ENCODE measurements around the gene RIPOR1. TPM values are rescaled to one million over a fixed set of nuclear protein-coding genes. Genes with fewer than 3 reads are reported as not detected.

RIPOR1 gene
- total RNA-seq, 1 donor from 2014 or later, result 116 TPM

GRCh38 chr16:67565470-67566100, 37.0 kb downstream of the RIPOR1 start:
- H3K4me1 Mint-ChIP-seq (ENCODE audit: low read depth, unreplicated experiment), result peaks cover 12% of the 10 kb centered on the region
- no peaks in the 10 kb centered on the region for H3K9me3 Mint-ChIP-seq (ENCODE audit: unreplicated experiment)
- FAIRE-seq (no peak), DNase-seq (ENCODE audit: low read depth) (no peak)
- no peak overlapping the region for H3K4me3 ChIP-seq (ENCODE audit: insufficient read depth, low read depth, low read length)
- H3K27me3 Mint-ChIP-seq (ENCODE audit: low read depth, unreplicated experiment), result no peaks in the 10 kb centered on the region
- H3K36me3 Mint-ChIP-seq (ENCODE audit: low read depth, unreplicated experiment), result peaks cover under 1% of the 10 kb centered on the region
- H3K4me2 ChIP-seq (ENCODE audit: low read length), result no peak overlapping the region
- H3K9ac ChIP-seq (ENCODE audit: low read length), result no peak overlapping the region
- peaks cover 75% of the 10 kb centered on the region for H3K79me2 ChIP-seq (ENCODE audit: insufficient read depth, low read length)
- TF ChIP-seq EZH2 (IDR thresholded peaks at IDR 0.05; ENCODE audit: insufficient read depth, low read length) (no peak), CTCF (IDR thresholded peaks at IDR 0.05; ENCODE audit: insufficient read depth, low read depth, low read length) (no peak)
- H3K4me1 ChIP-seq (ENCODE audit: insufficient read depth, low read length), result peaks cover 15% of the 10 kb centered on the region
- no peaks in the 10 kb centered on the region for H3K36me3 ChIP-seq (ENCODE audit: insufficient read depth, low read length)
- H3K4me3 Mint-ChIP-seq (ENCODE audit: unreplicated experiment), result no peak overlapping the region
- H3K9me3 ChIP-seq (ENCODE audit: insufficient read depth, low read depth, low read length), result no peaks in the 10 kb centered on the region
- H3K27me3 ChIP-seq (ENCODE audit: insufficient read depth, low read length), result no peaks in the 10 kb centered on the region
- H3K27ac ChIP-seq (ENCODE audit: low read depth, low read length), result no peak overlapping the region
- H3K27ac Mint-ChIP-seq (ENCODE audit: unreplicated experiment), result no peak overlapping the region
- H4K20me1 ChIP-seq (ENCODE audit: insufficient read depth, low read length), result peaks cover 69% of the 10 kb centered on the region
- H2AFZ ChIP-seq (ENCODE audit: low read depth, low read length), result no peak overlapping the region

- H3K36me3 ChIP-seq (ENCODE audit: insufficient read depth, low read length), result peaks cover 6% of the 10 kb centered on the region
- DNase-seq (ENCODE audit: low read depth) (peak; percentile 52), FAIRE-seq (no peak)
- peak overlapping the region; percentile 59 for H3K27ac ChIP-seq (ENCODE audit: low read depth, low read length)
- H3K4me2 ChIP-seq (ENCODE audit: low read length), result peak overlapping the region; percentile 56
- peaks cover 78% of the 10 kb centered on the region for H3K79me2 ChIP-seq (ENCODE audit: insufficient read depth, low read length)
- Mint-ChIP-seq H3K9me3 (ENCODE audit: unreplicated experiment) (no peaks in the 10 kb centered on the region), H3K27ac (ENCODE audit: unreplicated experiment) (no peak overlapping the region), H3K4me1 (ENCODE audit: low read depth, unreplicated experiment) (no peaks in the 10 kb centered on the region), H3K4me3 (ENCODE audit: unreplicated experiment) (no peak overlapping the region), H3K36me3 (ENCODE audit: low read depth, unreplicated experiment) (peaks cover 4% of the 10 kb centered on the region), H3K27me3 (ENCODE audit: low read depth, unreplicated experiment) (no peaks in the 10 kb centered on the region)
- H3K4me3 ChIP-seq (ENCODE audit: insufficient read depth, low read depth, low read length), result no peak overlapping the region
- H3K9ac ChIP-seq (ENCODE audit: low read length), result peak overlapping the region; percentile 47
- no peak for TF ChIP-seq CTCF (IDR thresholded peaks at IDR 0.05; ENCODE audit: insufficient read depth, low read depth, low read length)
- TF ChIP-seq EZH2 (IDR thresholded peaks at IDR 0.05; ENCODE audit: insufficient read depth, low read length), result no peak
- H3K9me3 ChIP-seq (ENCODE audit: insufficient read depth, low read depth, low read length), result no peaks in the 10 kb centered on the region
- peaks cover 68% of the 10 kb centered on the region for H4K20me1 ChIP-seq (ENCODE audit: insufficient read depth, low read length)
- peaks cover 14% of the 10 kb centered on the region for H3K4me1 ChIP-seq (ENCODE audit: insufficient read depth, low read length)
- no peak overlapping the region for H2AFZ ChIP-seq (ENCODE audit: low read depth, low read length)
- H3K27me3 ChIP-seq (ENCODE audit: insufficient read depth, low read length), result no peaks in the 10 kb centered on the region
Measured at GRCh38 chr16:67571464-67571863, 42.8 kb downstream of the RIPOR1 start.

DNA sequence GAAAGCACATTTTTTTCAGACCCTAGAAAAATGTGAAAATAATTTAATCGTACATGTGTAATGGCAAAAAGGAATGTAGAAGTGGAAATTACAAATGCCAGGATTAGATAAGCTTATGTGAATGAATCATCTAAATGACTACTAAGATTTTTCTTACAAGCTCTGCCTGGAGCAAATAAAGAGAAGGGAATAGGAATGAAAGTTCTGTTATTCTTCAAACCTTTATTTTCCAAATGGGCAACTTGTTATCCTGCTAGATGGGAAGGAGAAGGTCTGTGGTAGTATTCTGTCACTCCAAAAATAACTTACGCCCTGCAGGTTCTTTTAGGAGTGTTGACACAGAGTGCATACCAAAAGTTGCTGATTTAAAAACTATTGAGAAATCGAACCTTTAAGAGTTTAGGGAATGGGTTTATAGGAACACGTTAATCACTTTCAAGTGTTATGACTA, 43.4 kb downstream of the RIPOR1 start:
- no peak overlapping the region for H2AFZ ChIP-seq (ENCODE audit: low read depth, low read length)
- H3K4me3 Mint-ChIP-seq (ENCODE audit: unreplicated experiment), result no peak overlapping the region
- peaks cover 14% of the 10 kb centered on the region for H3K4me1 ChIP-seq (ENCODE audit: insufficient read depth, low read length)
- no peaks in the 10 kb centered on the region for H3K27me3 ChIP-seq (ENCODE audit: insufficient read depth, low read length)
- H3K27ac ChIP-seq (ENCODE audit: low read depth, low read length), result peak overlapping the region; percentile 62
- H3K27me3 Mint-ChIP-seq (ENCODE audit: low read depth, unreplicated experiment), result no peaks in the 10 kb centered on the region
- no peak overlapping the region for H3K4me3 ChIP-seq (ENCODE audit: insufficient read depth, low read depth, low read length)
- H3K36me3 ChIP-seq (ENCODE audit: insufficient read depth, low read length), result peaks cover 6% of the 10 kb centered on the region
- H3K9me3 Mint-ChIP-seq (ENCODE audit: unreplicated experiment), result no peaks in the 10 kb centered on the region
- H3K9me3 ChIP-seq (ENCODE audit: insufficient read depth, low read depth, low read length), result no peaks in the 10 kb centered on the region
- TF ChIP-seq EZH2 (IDR thresholded peaks at IDR 0.05; ENCODE audit: insufficient read depth, low read length) (no peak), CTCF (IDR thresholded peaks at IDR 0.05; ENCODE audit: insufficient read depth, low read depth, low read length) (no peak)
- peak overlapping the region; percentile 47 for H3K9ac ChIP-seq (ENCODE audit: low read length)
- peaks cover 67% of the 10 kb centered on the region for H4K20me1 ChIP-seq (ENCODE audit: insufficient read depth, low read length)
- H3K4me2 ChIP-seq (ENCODE audit: low read length), result peak overlapping the region; percentile 56
- DNase-seq (ENCODE audit: low read depth), result peak; percentile 78
- no peak overlapping the region for H3K27ac Mint-ChIP-seq (ENCODE audit: unreplicated experiment)
- peaks cover 78% of the 10 kb centered on the region for H3K79me2 ChIP-seq (ENCODE audit: insufficient read depth, low read length)
- FAIRE-seq, result no peak
- H3K36me3 Mint-ChIP-seq (ENCODE audit: low read depth, unreplicated experiment), result peaks cover 4% of the 10 kb centered on the region
- no peaks in the 10 kb centered on the region for H3K4me1 Mint-ChIP-seq (ENCODE audit: low read depth, unreplicated experiment)
